HepG2 (cell line): Measurements from ENCODE around the gene SH2D5. TPM values are rescaled to one million over a fixed set of nuclear protein-coding genes. Genes with fewer than 3 reads are reported as not detected.

ENCODE experiments used
- ARNTL ChIP-seq: sonication (generic); formaldehyde crosslinking; IDR thresholded peaks from 2 replicates; pipeline ENCODE4 v1.4.0; 2020; ENCODE audit warnings: mild to moderate bottlenecking, missing genetic modification reagents
- HOXA3 ChIP-seq: sonication (generic); formaldehyde crosslinking; IDR thresholded peaks from 2 replicates; pipeline ENCODE4 v1.5.0; 2020; ENCODE audit warnings: missing genetic modification reagents
- MIER2 ChIP-seq: IDR thresholded peaks from 2 replicates; pipeline ENCODE4 v1.6.1; 2016; ENCODE audit warnings: missing biosample characterization, missing genetic modification reagents
- NR1H2 ChIP-seq: sonication (generic); formaldehyde crosslinking; IDR thresholded peaks from 2 replicates; pipeline ENCODE4 v1.8.1; 2022; ENCODE audit warnings: low read depth, missing genetic modification reagents, borderline replicate concordance
- RNF2 ChIP-seq: fragments of 450-650 bp; conservative IDR thresholded peaks from 2 replicates; pipeline ENCODE4 v1.6.1; 2016; ENCODE audit warnings: low read depth
- SOX6 ChIP-seq, 2 experiments: fragments of 450-650 bp in 1 of 2; sonication (generic) in 1 of 2; formaldehyde crosslinking in 1 of 2; IDR thresholded peaks; 2 replicates each; pipeline versions ENCODE4 v1.4.0 to v1.6.1; 2017 to 2020; ENCODE audit warnings: antibody characterized with exemption in 1 of 2, mild to moderate bottlenecking in 1 of 2, missing genetic modification reagents in 1 of 2
- TOPORS ChIP-seq: sonication (generic); formaldehyde crosslinking; IDR thresholded peaks from 2 replicates; pipeline ENCODE4 v1.8.0; 2023; ENCODE audit warnings: mild to moderate bottlenecking, missing genetic modification reagents
- ZBTB1 ChIP-seq: sonication (generic); formaldehyde crosslinking; IDR thresholded peaks from 2 replicates; pipeline ENCODE4 v1.4.0; 2020; ENCODE audit warnings: missing genetic modification reagents, borderline replicate concordance
- polyA plus RNA-seq, 8 experiments: library from polyadenylated mRNA; depleted of rRNA in 3 of 8; stranded (reverse) in 7 of 8; unstranded in 1 of 8; fragments of >200 nt; fragmentation: Illumina TruSeq in 4 of 8; extraction: Trizol in 4 of 8; gene quantifications; 2 replicates each; pipeline versions ENCODE4 v1.2.1 to v1.2.3, GENCODE V29; 2011 to 2016; ENCODE audit warnings: low read depth in 4 of 8, missing spikeins in 1 of 8, mixed read lengths in 1 of 8; ENCODE audit not compliant: insufficient read depth in 1 of 8
- total RNA-seq, 5 experiments: library from RNA; depleted of rRNA; stranded (reverse); fragments of >200 nt; fragmentation: Illumina TruSeq; extraction: Trizol; gene quantifications; 2 replicates each; pipeline ENCODE4 v1.2.3, GENCODE V29; 2016; ENCODE audit warnings: low read depth in 1 of 5
- TF ChIP-seq, protein P1 (sequence below): sonication (generic); formaldehyde crosslinking; IDR thresholded peaks from 2 replicates; pipeline ENCODE4 v1.5.0; 2020; ENCODE audit warnings: missing genetic modification reagents
- TF ChIP-seq, protein P2 (sequence below): sonication (generic); formaldehyde crosslinking; IDR thresholded peaks from 2 replicates; pipeline ENCODE4 v1.5.0; 2020; ENCODE audit warnings: missing genetic modification reagents
- TF ChIP-seq, protein P3 (sequence below): sonication (generic); formaldehyde crosslinking; IDR thresholded peaks from 2 replicates; pipeline ENCODE4 v1.4.0; 2020; ENCODE audit warnings: mild to moderate bottlenecking, missing genetic modification reagents
- TF ChIP-seq, protein P4 (sequence below): sonication (generic); formaldehyde crosslinking; IDR thresholded peaks from 2 replicates; pipeline ENCODE4 v1.5.0; 2020; ENCODE audit warnings: missing genetic modification reagents
- TF ChIP-seq, protein P5 (sequence below): sonication (generic); formaldehyde crosslinking; IDR thresholded peaks from 2 replicates; pipeline ENCODE4 v1.5.0; 2020; ENCODE audit warnings: mild to moderate bottlenecking, missing genetic modification reagents
- TF ChIP-seq, protein P6 (sequence below), 2 experiments: sonication (generic) in 1 of 2; formaldehyde crosslinking in 1 of 2; IDR thresholded peaks; 2 replicates each; pipeline versions ENCODE4 v1.4.0 to v1.6.1; 2018 to 2020; ENCODE audit warnings: missing genetic modification reagents in 2 of 2, borderline replicate concordance in 1 of 2, low read depth in 1 of 2, mild to moderate bottlenecking in 1 of 2, missing biosample characterization in 1 of 2

The SH2D5 gene
- total and polyA plus RNA-seq, 2 of the 13 experiments (the other 11 are each of a cell fraction or from before 2014, with no cell fraction given): 1.2 to 3.4 TPM

DNA sequence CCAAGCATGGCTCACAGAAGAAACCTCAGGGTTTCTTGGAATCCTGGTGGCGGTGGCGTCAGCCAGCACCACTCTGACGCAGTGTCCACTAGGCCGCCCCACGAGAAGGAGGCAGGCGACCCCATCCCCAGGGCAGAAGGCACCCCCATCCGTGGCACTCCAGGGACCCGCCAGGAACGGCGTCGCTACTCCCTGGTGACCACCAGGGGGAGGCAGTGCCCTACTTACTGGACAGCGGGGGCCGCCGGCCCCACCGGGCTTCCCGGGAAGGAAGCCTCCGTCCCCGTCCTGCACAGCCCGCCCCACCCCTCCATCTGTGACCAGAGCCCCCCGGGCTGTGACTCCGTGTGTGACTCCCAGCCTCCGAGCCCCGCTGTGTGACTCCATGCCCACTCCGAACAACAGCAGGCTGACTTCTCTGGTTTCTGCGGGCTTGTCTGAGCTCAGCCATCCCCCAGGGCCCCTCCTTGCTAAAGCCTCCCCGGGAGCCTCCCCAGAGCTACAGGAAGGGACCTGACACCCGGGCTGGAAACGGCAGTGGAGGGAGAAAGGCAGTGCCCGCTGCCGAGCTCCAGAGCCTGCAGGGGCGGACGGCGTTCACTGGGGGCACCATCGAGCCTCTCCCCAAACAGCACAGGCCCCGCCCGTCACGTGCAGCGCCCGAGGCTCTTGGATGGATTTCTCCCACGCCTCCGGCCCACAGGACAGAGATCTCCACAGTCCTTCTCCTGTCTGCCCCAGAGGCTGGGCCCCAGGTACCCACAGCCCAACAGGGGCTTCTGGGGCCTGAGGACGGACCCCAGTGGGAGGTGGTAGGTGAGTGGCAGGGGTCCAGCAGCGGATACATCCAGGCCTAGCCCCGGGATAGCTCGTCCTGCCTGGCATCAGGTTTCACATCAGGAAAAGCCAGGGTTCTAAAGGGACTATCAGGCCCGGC lies 35.8 kb downstream of the SH2D5 start (continued):
- TF ChIP-seq TOPORS: no peak
- peak; percentile 36; the same call in 1 of the 2 replicates for TF ChIP-seq HOXA3 (CRISPR knock-in tag)
- no peak for TF ChIP-seq ZBTB1 (CRISPR knock-in tag)
- TF ChIP-seq, protein P1, sequence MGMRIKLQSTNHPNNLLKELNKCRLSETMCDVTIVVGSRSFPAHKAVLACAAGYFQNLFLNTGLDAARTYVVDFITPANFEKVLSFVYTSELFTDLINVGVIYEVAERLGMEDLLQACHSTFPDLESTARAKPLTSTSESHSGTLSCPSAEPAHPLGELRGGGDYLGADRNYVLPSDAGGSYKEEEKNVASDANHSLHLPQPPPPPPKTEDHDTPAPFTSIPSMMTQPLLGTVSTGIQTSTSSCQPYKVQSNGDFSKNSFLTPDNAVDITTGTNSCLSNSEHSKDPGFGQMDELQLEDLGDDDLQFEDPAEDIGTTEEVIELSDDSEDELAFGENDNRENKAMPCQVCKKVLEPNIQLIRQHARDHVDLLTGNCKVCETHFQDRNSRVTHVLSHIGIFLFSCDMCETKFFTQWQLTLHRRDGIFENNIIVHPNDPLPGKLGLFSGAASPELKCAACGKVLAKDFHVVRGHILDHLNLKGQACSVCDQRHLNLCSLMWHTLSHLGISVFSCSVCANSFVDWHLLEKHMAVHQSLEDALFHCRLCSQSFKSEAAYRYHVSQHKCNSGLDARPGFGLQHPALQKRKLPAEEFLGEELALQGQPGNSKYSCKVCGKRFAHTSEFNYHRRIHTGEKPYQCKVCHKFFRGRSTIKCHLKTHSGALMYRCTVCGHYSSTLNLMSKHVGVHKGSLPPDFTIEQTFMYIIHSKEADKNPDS (CRISPR knock-in tag): no peak
- peak; percentile 75; the same call in 1 of the 2 replicates for TF ChIP-seq RNF2
- TF ChIP-seq, protein P2, sequence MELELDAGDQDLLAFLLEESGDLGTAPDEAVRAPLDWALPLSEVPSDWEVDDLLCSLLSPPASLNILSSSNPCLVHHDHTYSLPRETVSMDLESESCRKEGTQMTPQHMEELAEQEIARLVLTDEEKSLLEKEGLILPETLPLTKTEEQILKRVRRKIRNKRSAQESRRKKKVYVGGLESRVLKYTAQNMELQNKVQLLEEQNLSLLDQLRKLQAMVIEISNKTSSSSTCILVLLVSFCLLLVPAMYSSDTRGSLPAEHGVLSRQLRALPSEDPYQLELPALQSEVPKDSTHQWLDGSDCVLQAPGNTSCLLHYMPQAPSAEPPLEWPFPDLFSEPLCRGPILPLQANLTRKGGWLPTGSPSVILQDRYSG (CRISPR knock-in tag): no peak
- TF ChIP-seq, protein P3, sequence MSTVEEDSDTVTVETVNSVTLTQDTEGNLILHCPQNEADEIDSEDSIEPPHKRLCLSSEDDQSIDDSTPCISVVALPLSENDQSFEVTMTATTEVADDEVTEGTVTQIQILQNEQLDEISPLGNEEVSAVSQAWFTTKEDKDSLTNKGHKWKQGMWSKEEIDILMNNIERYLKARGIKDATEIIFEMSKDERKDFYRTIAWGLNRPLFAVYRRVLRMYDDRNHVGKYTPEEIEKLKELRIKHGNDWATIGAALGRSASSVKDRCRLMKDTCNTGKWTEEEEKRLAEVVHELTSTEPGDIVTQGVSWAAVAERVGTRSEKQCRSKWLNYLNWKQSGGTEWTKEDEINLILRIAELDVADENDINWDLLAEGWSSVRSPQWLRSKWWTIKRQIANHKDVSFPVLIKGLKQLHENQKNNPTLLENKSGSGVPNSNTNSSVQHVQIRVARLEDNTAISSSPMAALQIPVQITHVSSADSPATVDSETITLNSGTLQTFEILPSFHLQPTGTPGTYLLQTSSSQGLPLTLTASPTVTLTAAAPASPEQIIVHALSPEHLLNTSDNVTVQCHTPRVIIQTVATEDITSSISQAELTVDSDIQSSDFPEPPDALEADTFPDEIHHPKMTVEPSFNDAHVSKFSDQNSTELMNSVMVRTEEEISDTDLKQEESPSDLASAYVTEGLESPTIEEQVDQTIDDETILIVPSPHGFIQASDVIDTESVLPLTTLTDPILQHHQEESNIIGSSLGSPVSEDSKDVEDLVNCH (CRISPR knock-in tag): no peak
- TF ChIP-seq, protein P4, sequence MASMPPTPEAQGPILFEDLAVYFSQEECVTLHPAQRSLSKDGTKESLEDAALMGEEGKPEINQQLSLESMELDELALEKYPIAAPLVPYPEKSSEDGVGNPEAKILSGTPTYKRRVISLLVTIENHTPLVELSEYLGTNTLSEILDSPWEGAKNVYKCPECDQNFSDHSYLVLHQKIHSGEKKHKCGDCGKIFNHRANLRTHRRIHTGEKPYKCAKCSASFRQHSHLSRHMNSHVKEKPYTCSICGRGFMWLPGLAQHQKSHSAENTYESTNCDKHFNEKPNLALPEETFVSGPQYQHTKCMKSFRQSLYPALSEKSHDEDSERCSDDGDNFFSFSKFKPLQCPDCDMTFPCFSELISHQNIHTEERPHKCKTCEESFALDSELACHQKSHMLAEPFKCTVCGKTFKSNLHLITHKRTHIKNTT (CRISPR knock-in tag): 0 out of 2 replicates have a peak, but pooled peaks have one; percentile 24
- TF ChIP-seq, protein P5, sequence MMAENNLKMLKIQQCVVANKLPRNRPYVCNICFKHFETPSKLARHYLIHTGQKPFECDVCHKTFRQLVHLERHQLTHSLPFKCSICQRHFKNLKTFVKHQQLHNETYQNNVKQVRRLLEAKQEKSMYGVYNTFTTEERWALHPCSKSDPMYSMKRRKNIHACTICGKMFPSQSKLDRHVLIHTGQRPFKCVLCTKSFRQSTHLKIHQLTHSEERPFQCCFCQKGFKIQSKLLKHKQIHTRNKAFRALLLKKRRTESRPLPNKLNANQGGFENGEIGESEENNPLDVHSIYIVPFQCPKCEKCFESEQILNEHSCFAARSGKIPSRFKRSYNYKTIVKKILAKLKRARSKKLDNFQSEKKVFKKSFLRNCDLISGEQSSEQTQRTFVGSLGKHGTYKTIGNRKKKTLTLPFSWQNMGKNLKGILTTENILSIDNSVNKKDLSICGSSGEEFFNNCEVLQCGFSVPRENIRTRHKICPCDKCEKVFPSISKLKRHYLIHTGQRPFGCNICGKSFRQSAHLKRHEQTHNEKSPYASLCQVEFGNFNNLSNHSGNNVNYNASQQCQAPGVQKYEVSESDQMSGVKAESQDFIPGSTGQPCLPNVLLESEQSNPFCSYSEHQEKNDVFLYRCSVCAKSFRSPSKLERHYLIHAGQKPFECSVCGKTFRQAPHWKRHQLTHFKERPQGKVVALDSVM (CRISPR knock-in tag): peak; percentile 86
- no peak for TF ChIP-seq MIER2
- 0 out of 2 replicates have a peak, but pooled peaks have one; percentile 32 for TF ChIP-seq ARNTL (CRISPR knock-in tag)
- TF ChIP-seq SOX6 (IDR thresholded peaks at IDR 0.05): no peak
- peak; percentile 38 for TF ChIP-seq SOX6 (CRISPR knock-in tag; IDR thresholded peaks at IDR 0.05)
- TF ChIP-seq, protein P6, sequence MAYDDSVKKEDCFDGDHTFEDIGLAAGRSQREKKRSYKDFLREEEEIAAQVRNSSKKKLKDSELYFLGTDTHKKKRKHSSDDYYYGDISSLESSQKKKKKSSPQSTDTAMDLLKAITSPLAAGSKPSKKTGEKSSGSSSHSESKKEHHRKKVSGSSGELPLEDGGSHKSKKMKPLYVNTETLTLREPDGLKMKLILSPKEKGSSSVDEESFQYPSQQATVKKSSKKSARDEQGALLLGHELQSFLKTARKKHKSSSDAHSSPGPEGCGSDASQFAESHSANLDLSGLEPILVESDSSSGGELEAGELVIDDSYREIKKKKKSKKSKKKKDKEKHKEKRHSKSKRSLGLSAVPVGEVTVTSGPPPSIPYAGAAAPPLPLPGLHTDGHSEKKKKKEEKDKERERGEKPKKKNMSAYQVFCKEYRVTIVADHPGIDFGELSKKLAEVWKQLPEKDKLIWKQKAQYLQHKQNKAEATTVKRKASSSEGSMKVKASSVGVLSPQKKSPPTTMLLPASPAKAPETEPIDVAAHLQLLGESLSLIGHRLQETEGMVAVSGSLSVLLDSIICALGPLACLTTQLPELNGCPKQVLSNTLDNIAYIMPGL (CRISPR knock-in tag; IDR thresholded peaks at IDR 0.05; ENCODE audit: borderline replicate concordance in 1 of 2, low read depth in 1 of 2): peak; percentile 67 to 73; a peak in 3 of 4 replicates
- no peak for TF ChIP-seq NR1H2
